NCI-H2171 treated with DMSO at 0.1 percent for 48 hours (cell line): Measurements from ENCODE around the gene SASS6.
A peak's percentile ranks its signal among the peaks of the same experiment; 100 is the strongest.

Experiments
- DNase-seq: peaks from one replicate; lab custom pipeline; 2025; lab: John Stamatoyannopoulos, UW

Gene SASS6

DNA sequence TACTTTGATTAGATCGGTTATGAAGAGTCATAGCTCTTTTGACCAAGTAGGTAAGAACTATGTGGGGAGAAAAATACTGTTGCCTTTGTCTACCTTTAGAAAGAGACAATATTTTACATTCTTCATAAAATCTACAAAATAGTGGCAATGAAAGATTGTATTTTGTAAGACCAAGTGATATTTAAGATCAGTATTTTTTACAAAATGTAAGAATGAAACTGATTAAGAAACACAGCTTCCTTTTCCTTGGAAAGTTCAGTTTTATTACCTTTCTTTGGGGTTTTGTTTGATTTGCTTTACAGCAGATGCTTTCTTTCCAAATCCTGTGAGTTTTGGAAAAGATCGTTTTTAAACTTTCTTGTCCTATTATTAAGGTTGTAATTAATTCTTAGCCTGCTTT lies 93.1 kb downstream of the SASS6 start:
- DNase-seq, result no peak

DNA sequence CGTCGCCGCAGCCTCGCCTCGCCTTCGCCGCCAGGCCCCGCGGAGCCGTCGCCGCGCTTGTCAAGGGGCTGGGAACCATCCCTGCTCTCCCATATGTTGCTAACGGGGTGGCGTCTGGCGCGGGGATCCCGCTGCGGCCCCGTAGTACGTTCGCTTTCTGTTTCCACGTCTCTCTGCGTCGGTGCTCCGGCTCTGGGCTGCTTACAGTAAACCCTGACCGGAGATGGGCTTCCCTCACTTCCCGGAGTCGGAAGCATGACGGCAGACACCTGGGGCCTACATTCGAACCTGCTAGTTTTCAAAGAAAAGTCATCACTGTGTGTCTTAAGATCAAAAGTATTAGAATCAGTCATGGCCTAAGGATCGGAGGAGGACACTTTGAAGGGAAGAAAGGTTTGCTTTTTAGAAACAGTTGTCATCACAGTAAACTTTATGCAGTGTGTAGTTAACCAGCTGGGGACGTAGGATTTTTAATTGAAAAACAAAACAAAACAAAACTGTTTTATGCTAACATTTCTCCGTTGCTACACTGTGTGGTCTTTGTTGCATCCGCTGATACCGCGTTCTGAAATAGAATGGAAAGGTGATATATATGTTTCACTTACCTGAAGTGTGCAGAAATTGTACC lies 94.0 kb downstream of the SASS6 start:
- DNase-seq, result peak; percentile 80

DNA sequence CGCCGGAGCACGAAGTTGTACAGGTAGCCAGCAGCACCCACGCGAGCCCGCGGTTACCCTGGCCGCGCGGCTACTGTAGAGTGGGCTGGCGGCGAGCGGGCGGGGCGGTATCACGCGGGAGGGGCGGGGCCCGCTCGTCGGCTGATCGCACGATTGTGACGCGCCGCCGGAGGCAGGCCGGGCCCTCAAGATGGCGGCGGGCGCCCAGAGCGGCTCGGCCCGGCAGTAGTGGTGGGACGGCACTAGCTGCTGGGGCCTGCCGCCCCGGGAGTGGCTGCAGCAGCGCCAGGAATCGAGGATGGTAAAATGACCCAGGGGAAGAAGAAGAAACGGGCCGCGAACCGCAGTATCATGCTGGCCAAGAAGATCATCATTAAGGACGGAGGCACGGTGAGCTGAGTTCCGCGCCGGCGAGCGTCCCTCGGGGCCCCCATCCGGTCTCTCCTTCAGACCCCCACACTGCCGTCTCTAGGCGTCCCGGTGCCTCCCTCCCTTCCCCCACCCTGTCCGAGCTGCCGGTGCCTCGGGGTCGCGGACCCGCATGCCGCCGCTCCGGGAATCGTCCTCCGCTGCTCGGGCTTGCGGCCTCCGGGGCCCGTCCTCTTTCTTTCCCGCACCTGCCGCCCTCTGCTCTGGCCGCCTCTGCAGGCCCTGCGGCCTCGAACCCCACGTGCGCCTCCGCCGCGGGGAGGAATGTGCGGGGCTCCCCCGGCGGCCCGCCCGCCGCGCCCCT lies 94.6 kb downstream of the SASS6 start:
- peak; percentile 79 for DNase-seq

DNA sequence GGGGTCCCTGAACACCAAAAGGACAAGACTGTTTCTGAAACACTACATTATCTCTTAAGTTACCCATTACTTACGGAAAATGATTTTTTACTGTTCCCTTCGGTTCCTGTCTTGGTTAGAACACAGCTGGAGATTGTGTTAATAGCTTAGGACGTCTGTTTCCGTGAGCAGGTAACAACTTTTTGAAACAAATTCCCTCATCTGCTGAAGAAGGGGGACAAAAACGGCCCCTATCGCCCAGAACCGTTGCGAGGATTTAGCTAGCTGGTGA lies 95.1 kb downstream of the SASS6 start:
- DNase-seq, result no peak

DNA sequence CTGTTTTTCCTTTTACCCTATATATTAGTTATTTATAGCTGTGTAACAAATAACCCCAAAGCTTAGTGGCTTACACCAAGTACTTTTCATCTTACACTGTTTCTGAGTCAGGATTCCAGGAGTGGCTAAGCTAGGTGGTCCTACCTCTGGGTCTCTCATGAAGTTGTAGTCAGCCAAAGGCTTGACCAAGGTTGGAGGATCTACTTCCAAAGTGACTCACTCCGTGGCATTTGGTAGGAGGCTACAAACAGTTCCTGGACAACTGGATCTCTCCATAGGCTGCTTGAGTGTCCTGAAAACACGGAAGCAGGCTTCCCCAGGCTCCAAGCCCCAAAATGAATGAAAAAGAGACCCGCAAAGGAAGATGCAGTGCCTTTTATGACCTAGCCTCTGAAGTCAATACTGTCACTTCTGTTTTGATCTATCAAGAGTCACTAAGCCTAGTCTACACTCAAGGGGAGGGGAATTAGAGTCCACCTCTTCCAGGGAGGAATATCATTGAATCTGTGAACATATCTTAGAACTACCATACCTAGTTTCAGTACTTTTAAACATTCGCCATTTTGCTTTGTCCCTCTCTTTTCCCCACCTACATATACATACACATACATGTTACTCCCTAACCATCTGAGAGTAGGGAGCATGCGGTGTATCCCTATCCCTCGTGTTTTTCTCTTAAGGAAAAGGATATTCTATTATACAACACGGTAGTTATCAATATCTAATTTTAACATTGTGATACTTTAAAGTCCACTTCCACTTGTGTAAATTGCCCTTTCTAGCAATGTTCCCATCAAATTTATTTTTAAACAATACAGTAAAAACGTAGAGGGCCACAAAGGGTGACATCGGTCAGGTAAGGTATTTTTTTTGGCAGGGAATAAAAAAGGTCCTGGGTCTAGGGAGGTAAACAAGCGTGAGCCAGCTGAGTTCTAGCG lies 95.7 kb downstream of the SASS6 start:
- DNase-seq, result no peak

DNA sequence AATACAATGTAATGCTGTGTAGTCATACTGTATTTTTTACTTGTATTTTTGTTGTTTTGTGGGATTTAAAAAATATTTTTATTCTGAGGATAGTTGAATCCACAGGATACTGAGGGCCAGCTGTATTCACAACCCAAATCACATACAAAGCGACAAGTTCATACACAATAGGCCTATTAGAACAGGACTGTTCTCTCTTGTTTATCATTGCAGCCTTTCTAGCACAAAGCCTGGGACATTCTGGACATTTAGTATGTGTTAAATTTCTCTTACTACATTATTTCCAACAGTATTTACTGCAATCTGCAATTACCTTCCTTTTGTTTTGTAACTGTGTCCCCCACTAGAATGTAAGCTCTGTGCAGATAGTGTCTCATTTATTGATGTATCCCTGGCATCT lies 97.5 kb downstream of the SASS6 start:
- DNase-seq, result no peak

DNA sequence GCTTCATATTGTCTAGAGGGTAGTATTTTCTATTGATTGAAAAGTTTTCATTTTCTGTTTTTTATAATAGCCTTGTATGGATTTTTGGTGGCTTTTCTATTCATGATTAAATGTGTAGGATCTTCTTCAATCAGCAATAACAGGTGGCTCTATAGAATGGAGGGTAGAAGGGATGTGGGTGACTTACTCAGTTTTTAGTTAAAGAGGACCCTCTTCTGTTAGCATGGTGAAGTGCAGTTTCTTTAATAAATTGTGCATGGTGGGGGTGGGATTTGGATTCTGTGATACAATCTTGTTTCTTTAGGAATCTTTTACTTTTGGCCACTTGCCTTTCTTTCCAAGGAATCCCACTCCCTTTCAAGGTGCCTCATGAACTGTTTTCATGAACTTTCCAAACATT lies 98.3 kb downstream of the SASS6 start:
- DNase-seq, result peak; percentile 60
